ENCODE results near the gene SEZ6L2.
"Not testable (repeated sequence)": the region's sequence is repeated elsewhere in the genome, so short reads cannot be mapped to it uniquely, and the experiment has no call there.

SEZ6L2 gene

GRCh38 chr16:29899516-29900101 is at the start of gene SEZ6L2:
SEZ6L2 (minus strand) TSS chr16:29899550; CDS start chr16:29899019, 531 bp downstream.
- DNase-seq: peak; percentile 94

- no peak for DNase-seq
Observed at GRCh38 chr16:29947897-29948296, 48.5 kb upstream of the SEZ6L2 start.

DNA sequence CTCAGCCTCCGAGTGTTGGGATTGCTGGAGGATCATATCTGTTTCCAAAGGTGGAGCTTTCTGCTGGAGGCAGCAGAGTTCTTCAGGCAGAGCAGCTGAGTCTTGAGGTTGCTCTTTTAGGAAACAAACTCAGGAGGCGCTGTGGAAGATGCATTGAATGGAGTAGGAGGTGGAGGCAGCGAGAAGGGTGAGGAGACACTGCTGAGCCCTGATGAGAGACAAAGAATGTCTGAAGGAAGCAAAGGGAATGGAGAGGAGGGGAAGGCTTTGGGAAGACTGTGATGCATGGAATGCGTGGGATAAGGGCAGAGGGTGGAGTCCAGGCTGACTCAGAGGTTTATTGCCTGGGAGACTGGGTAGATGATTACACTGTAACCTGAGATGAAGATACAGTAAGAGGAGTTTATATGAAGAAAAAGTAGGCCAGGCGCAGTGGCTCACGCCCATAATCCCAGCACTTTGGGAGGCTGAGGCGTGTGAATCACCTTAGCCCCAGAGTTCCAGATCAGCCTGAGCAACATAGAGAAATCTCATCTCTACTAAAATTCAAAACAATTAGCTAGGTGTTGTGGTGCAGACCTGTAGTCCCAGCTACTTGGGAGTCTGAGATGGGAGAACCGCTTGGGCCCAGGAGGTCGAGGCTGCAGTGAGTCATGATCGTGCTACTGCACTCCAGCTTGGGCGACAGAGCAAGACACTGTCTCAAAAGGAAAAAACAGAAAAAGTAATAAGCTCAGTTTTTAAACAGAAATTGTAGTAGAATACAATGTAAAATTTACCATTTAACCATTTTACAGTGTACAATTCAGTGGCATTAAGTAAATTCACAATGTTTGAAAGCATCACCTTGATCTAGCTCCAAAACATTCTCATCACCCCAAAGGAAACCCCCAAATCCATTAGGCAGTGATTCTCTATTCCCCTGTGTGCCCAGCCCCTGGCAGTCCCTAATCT is 44.8 kb upstream of the SEZ6L2 start:
- DNase-seq: peak; percentile 98

- no peak for DNase-seq
Observed at GRCh38 chr16:29940656-29941055, 41.3 kb upstream of the SEZ6L2 start.

DNA sequence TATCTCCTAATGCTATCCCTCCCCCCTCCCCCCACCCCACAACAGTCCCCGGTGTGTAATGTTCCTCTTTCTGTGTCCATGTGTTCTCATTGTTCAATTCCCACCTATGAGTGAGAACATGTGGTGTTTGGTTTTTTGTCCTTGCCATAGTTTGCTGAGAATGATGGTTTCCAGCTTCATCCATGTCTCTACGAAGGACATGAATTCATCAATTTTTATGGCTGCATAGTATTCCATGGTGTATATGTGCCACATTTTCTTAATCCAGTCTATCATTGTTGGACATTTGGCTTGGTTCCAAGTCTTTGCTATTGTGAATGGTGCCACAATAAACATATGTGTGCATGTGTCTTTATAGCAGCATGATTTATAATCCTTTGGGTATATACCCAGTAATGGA is 32.4 kb upstream of the SEZ6L2 start:
- DNase-seq: not testable (repeated sequence)

- DNase-seq: no peak
Observed at GRCh38 chr16:29927070-29927905, 27.9 kb upstream of the SEZ6L2 start.

DNA sequence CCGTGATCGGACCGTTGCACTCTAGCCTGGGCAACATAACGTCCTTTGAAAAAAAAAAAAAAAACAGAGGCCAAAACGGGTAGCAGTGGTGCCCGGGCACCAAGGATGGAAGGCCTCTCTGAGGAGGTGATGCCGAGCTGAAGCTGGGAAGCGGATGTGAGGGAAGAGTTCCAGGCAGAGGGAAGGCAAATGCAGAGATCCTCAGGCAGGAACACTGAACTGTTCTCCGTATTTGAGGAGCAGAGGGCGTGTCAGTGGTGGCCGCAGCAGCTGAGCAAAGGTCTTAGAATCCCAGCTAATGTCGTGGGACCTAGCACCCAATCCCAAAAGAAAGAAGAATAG is 27.3 kb upstream of the SEZ6L2 start:
- no peak for DNase-seq

DNA sequence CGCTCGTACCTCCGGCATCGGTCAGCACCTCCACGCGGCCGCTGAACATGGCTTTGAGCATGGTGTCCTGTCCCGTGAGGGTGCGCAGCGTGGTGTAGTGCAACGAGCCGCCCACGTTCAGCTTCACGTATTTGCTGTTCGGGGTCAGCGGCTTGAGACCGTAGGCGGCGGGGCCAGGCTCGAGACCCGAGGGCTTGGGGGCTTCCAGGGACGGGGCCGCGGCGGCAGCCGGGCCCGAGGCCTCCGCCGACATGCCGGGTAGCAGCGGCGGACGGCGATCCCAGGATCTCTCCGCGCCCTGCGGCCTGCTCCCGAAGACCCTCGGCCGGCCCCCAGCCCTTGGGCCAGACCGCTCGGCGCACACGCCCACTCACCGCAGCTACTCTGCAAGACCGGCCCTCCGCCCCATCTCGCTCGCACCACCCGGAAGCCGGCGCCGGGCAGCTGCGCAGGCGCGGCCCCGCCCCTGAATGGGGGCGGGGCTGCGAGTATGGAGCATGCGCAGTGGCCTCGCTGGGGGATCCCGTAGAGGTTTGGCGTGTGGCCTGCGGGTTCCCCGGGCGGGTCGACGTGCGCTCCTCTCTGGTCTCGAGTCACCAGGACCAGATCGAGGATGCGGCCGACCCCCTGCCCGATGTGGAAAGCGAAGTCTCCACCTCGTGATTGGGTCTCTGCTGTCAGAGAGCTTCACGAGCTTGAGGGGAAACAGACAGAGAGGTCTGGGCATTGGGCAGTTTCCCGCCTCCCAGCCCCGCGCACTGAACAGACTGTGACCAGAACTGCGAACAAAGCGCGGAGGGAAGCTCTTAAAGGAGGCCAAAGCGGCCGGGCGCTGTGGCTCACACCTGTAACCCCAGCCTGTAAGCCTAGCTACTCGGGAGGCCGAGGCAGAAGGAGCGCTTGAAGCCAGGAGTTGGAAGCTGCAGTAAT is 26.7 kb upstream of the SEZ6L2 start, which contains the start of gene KCTD13:
Gene KCTD13, minus strand, starts transcription at position 446 of the 930 bp plus-strand sequence. Its CDS starts 193 bp downstream, at position 253.
- peak; percentile 64 for DNase-seq

- DNase-seq: no peak
Observed at GRCh38 chr16:29925105-29925756, 25.9 kb upstream of the SEZ6L2 start.

DNA sequence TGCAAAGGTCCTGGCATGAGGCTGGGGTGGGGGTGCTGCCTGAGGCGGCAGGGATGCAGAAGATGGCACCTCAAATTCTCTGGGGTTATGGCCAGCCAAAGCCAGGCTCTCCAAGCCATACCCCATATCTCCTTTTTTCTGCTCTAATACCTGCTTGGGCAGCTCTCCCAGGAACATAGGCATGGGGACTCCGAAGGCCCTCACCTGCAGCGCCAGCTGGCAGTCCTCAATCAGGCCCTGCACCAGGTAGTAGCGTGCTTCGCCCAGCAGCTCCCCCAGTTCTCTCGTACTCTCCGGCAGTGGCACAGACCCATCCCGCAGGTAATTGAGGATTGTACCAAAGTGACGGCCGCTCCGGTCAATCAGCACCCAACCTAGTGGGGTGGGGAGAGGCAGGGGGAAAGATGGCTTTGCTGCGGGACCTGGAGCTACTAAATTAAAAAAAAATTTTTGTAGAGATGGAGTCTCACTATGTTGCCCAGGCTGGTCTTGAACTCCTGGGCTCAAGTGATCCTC is 23.7 kb upstream of the SEZ6L2 start:
- DNase-seq: no peak

GRCh38 chr16:29922326-29922725 is 23.0 kb upstream of the SEZ6L2 start:
- DNase-seq: no peak

GRCh38 chr16:29921034-29921385 is 21.7 kb upstream of the SEZ6L2 start:
- no peak for DNase-seq

DNA sequence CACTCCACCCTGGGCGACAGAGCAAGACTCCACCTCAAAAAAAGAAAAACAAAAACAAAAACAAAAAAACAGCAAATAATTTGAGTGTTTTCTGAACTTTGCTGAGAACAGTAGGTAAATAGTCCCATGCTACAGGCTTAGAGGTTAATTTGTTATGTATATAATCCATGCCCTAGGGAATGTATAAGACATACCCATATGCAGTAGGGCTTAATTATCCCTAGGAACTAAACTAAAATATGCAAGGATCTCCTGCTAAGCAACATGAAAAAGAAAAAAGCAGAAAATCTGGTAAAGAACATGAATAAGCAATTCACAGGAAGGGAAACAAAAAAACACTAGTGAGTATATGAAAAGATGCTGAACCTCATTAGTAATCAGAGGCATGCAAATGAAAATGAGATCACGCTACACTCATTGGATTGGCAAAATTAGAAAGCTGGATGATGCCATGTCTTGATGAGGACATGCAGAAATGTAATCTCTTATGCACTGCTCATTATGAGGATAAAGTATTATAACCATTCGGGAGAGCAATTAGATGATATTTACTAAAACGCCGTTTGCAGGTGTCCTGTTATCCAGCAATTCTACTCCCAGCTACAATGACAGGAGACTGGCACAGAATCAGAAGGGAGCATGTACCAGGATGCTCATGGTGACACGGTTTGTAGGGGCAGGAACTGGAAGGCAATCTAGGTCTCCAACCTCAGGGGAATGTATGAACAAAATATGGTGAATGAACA is 21.1 kb upstream of the SEZ6L2 start:
- no peak for DNase-seq

DNA sequence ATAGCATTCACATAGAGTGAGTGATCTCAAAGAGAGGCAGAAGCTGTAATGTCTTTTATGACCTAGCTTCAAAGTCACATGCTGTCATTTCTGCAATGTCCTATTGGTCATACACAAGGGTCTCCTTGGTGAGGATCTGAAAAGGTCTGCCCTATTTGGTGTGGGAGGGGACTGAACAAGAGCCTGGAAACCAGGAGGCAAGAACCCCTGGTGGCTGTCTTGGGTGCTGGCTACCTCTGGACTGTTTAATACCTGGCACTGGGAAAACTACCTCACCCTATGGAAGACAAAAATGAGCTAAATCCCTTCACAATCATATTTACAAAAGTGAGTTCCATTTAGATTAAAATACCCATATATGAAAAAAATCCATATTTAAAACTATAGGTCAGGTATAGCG is 17.6 kb upstream of the SEZ6L2 start:
- no peak for DNase-seq

- peak; percentile 45 for DNase-seq
Observed at GRCh38 chr16:29915590-29916247, 16.4 kb upstream of the SEZ6L2 start.

DNA sequence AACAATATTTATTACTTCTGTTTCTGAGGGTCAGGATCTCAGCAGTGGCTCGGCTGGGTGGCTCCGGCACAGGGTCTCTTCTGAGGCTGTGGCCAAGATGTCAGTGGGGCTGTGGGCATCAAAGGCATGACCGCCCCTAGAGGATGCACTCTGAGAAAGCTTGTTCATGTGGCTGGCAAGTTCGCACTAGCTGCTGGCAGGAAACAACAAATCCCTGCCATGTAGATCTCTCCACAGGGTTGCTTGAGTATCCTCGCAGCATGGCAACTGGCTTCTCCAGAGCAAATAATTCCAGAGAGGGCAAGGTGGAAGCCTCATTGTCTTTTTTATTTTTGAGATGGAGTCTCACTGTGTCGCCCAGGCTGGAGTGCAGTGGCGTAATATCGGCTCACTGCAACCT is 14.2 kb upstream of the SEZ6L2 start:
- DNase-seq: no peak

GRCh38 chr16:29912087-29912486 is 12.7 kb upstream of the SEZ6L2 start:
- DNase-seq: no peak

DNA sequence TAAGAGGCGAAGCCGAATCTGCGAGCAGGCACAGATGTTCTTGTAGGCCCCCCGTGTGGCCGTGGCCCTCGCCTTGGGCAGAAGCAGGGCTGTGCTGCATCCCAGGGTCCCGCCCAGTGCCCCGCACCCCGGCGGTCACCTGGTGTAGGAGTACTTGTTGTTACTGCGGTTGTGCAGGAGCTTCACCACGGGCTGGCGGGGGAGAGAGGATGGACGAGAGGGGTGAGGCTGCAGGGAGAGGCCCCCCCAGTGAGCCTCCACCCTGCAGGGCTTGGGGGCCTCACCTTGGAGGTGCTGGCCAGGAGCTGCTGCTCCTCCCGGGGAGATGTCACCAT is 12.3 kb upstream of the SEZ6L2 start:
- no peak for DNase-seq

DNA sequence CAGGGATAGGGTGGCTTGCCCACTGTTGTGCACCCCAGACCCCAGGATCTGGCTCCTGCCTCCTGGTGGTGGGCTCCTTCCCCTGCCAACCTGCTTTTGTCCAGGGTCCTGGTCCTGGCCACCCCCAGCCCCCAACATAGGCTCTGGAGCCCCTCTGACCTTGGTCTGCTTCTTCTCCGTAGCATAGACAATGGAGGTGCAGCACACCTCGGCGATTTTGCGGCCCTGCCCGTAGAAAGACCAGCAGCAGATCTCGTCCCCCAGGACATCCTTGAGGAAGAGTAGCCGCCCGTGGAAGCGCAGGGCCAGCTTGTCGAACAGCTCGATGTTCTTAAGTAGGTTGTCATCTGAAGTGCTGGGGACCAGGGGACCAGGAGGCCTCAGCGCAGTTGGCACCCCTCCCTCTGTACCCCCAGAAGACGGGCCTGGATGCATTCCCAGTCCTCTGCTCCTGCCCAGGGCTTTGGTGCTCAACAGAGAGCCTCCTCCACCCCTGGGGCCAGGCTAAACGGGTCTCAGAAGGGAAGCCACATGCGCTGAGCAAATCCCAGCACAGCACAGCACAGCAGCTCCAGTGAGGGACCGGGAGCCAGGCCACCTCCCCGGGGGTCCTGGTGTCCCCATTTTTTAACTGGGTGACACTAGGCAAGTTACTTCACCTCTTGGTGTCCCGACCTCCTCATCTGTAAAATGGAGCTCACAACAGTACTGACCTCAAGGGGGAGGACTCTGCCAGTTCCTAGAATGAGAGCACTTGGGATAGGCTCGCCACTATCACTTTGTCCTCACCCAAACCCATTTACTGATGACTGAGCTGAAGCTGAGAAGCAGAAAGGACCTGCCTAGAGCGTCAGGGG is 11.7 kb upstream of the SEZ6L2 start:
- no peak for DNase-seq

All from NCI-H226 (cell line).